Measurements from ENCODE around the gene ACAA1.

DNA sequence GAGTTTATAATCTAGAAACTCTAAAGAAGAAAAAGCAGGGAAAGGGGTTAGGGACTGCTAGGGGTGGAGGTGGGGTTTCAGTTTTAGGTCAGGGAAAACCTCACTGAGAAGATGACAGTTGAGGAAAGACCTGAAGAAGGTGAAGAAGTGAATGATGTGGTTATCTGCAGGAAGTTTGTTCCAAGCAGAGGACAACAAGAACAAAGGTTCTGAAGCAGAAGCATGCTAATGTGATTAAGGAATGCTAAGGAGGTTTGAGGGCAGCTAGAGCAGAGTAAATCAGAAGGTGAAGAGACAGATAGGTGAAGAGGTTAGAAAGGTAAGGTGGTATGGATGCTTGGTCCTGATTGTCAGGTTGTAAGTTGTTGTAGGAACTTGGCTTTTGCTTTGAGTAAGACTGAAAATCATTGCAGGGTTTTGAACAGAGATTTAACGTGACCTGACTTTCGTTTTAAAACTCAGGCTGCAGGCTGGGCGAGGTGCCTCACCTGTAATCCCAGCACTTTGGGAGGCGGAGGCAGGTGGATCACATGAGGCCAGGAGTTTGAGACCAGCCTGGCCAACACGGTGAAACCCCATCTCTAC lies 37.0 kb upstream of the ACAA1 start:
- no peak for TF ChIP-seq CTCF (conservative IDR thresholded peaks at IDR 0.05; ENCODE audit: low read depth, low read length)
- no peak for TF ChIP-seq EZH2 (IDR thresholded peaks at IDR 0.05; ENCODE audit: borderline replicate concordance, low read depth, low read length, poor library complexity, severe bottlenecking)

All from A673 (cell line).